ENCODE measurements around the gene NR6A1. TPM values are rescaled to one million over a fixed set of nuclear protein-coding genes. Genes with fewer than 3 reads are reported as not detected.

Gene NR6A1
- polyA plus RNA-seq, 1 donor from 2014 or later, result 4.3 TPM

DNA sequence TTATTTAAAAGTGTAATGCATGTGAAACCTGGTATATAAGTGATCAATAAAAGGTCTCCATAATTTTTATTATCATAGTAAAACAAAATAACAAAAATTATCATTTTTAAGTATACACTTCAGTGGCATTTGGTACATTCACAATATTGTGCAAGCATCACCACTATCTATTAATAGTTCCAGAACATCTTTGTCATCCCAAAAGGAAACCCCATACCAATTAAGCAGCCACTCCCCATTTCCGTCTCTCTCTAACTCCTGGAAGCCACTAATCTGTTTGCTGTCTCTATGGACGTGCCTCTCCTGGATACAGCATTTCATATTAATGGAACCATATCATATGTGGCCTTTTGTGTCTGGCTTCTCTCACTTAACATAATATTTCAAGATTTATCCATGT lies 13.4 kb upstream of the NR6A1 start:
- Histone ChIP-seq H3K9me2 (ENCODE audit: insufficient read depth, low read length) (no peaks in the 10 kb centered on the region), H3K27me3 (ENCODE audit: insufficient read depth, low read depth, low read length) (no peaks in the 10 kb centered on the region), H4K20me1 (ENCODE audit: insufficient read depth) (no peaks in the 10 kb centered on the region), H3K36me3 (ENCODE audit: insufficient read depth, low read length) (no peaks in the 10 kb centered on the region), H3K79me2 (replicated peaks; ENCODE audit: insufficient read depth, low read length) (no peaks in the 10 kb centered on the region), H3K9me3 (ENCODE audit: low read length) (no peaks in the 10 kb centered on the region), H3K27ac (ENCODE audit: low read length) (no peak overlapping the region), H2AFZ (ENCODE audit: low read depth, low read length) (no peak overlapping the region), H3K4me3 (ENCODE audit: low read length) (no peak overlapping the region), H3K9ac (ENCODE audit: low read length) (no peak overlapping the region), H3K4me2 (ENCODE audit: low read length) (no peak overlapping the region), H3F3A (ENCODE audit: insufficient read depth, low read length, poor library complexity, severe bottlenecking) (no peaks in the 10 kb centered on the region)
- TF ChIP-seq EP300 (conservative IDR thresholded peaks at IDR 0.05; ENCODE audit: poor library complexity, severe bottlenecking), result no peak
- no peak for TF ChIP-seq SMC3 (conservative IDR thresholded peaks at IDR 0.05; ENCODE audit: poor library complexity)
- no peak for TF ChIP-seq POLR2AphosphoS5 (IDR thresholded peaks at IDR 0.05)
- no peak for TF ChIP-seq EZH2 (IDR thresholded peaks at IDR 0.05; ENCODE audit: borderline replicate concordance, insufficient read depth, low read length, poor library complexity, severe bottlenecking)
- TF ChIP-seq, protein P1, sequence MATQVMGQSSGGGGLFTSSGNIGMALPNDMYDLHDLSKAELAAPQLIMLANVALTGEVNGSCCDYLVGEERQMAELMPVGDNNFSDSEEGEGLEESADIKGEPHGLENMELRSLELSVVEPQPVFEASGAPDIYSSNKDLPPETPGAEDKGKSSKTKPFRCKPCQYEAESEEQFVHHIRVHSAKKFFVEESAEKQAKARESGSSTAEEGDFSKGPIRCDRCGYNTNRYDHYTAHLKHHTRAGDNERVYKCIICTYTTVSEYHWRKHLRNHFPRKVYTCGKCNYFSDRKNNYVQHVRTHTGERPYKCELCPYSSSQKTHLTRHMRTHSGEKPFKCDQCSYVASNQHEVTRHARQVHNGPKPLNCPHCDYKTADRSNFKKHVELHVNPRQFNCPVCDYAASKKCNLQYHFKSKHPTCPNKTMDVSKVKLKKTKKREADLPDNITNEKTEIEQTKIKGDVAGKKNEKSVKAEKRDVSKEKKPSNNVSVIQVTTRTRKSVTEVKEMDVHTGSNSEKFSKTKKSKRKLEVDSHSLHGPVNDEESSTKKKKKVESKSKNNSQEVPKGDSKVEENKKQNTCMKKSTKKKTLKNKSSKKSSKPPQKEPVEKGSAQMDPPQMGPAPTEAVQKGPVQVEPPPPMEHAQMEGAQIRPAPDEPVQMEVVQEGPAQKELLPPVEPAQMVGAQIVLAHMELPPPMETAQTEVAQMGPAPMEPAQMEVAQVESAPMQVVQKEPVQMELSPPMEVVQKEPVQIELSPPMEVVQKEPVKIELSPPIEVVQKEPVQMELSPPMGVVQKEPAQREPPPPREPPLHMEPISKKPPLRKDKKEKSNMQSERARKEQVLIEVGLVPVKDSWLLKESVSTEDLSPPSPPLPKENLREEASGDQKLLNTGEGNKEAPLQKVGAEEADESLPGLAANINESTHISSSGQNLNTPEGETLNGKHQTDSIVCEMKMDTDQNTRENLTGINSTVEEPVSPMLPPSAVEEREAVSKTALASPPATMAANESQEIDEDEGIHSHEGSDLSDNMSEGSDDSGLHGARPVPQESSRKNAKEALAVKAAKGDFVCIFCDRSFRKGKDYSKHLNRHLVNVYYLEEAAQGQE (IDR thresholded peaks at IDR 0.05; ENCODE audit: borderline replicate concordance), result no peak
- TF ChIP-seq RAD21 (conservative IDR thresholded peaks at IDR 0.05), result no peak

- Histone ChIP-seq H4K20me1 (ENCODE audit: insufficient read depth) (no peaks in the 10 kb centered on the region), H3F3A (ENCODE audit: insufficient read depth, low read length, poor library complexity, severe bottlenecking) (no peaks in the 10 kb centered on the region), H3K79me2 (replicated peaks; ENCODE audit: insufficient read depth, low read length) (no peaks in the 10 kb centered on the region), H3K9me2 (ENCODE audit: insufficient read depth, low read length) (no peaks in the 10 kb centered on the region), H3K9ac (ENCODE audit: low read length) (no peak overlapping the region), H3K4me2 (ENCODE audit: low read length) (no peak overlapping the region), H3K36me3 (ENCODE audit: insufficient read depth, low read length) (no peaks in the 10 kb centered on the region), H3K27me3 (ENCODE audit: insufficient read depth, low read depth, low read length) (no peaks in the 10 kb centered on the region), H3K9me3 (ENCODE audit: low read length) (no peaks in the 10 kb centered on the region), H3K4me3 (ENCODE audit: low read length) (no peak overlapping the region), H2AFZ (ENCODE audit: low read depth, low read length) (no peak overlapping the region), H3K27ac (ENCODE audit: low read length) (no peak overlapping the region)
- TF ChIP-seq MXI1 (conservative IDR thresholded peaks at IDR 0.05; ENCODE audit: poor library complexity, severe bottlenecking), result no peak
- no peak for TF ChIP-seq SMC3 (conservative IDR thresholded peaks at IDR 0.05; ENCODE audit: poor library complexity)
- no peak for TF ChIP-seq RAD21 (conservative IDR thresholded peaks at IDR 0.05)
- TF ChIP-seq, protein P1 (IDR thresholded peaks at IDR 0.05; ENCODE audit: borderline replicate concordance), result no peak
- no peak for TF ChIP-seq EP300 (conservative IDR thresholded peaks at IDR 0.05; ENCODE audit: poor library complexity, severe bottlenecking)
- TF ChIP-seq POLR2AphosphoS5 (IDR thresholded peaks at IDR 0.05), result no peak
- no peak for TF ChIP-seq EZH2 (IDR thresholded peaks at IDR 0.05; ENCODE audit: borderline replicate concordance, insufficient read depth, low read length, poor library complexity, severe bottlenecking)
- TF ChIP-seq, protein P2, sequence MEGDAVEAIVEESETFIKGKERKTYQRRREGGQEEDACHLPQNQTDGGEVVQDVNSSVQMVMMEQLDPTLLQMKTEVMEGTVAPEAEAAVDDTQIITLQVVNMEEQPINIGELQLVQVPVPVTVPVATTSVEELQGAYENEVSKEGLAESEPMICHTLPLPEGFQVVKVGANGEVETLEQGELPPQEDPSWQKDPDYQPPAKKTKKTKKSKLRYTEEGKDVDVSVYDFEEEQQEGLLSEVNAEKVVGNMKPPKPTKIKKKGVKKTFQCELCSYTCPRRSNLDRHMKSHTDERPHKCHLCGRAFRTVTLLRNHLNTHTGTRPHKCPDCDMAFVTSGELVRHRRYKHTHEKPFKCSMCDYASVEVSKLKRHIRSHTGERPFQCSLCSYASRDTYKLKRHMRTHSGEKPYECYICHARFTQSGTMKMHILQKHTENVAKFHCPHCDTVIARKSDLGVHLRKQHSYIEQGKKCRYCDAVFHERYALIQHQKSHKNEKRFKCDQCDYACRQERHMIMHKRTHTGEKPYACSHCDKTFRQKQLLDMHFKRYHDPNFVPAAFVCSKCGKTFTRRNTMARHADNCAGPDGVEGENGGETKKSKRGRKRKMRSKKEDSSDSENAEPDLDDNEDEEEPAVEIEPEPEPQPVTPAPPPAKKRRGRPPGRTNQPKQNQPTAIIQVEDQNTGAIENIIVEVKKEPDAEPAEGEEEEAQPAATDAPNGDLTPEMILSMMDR (IDR thresholded peaks at IDR 0.05; ENCODE audit: poor library complexity, severe bottlenecking), result no peak
- TF ChIP-seq TAF1 (IDR thresholded peaks at IDR 0.05; ENCODE audit: low read depth), result no peak
Measured at GRCh38 chr9:124783830-124784229, 12.7 kb upstream of the NR6A1 start.
